Activated CD4-positive, alpha-beta T cell treated with anti-CD3 and anti-CD28 coated beads for 36 hours (primary cell): ENCODE results near the gene VPS26C. TPM values are rescaled to one million over a fixed set of nuclear protein-coding genes. Genes with fewer than 3 reads are reported as not detected.
"Not testable (repeated sequence)": the region's sequence is repeated elsewhere in the genome, so short reads cannot be mapped to it uniquely, and the experiment has no call there.

Experiments used
- ATAC-seq: fragments of 200-7000 bp; cut with Tn5 transposase; one replicate; pipeline ENCODE4 v1.10.0; 2021; ENCODE audit warnings: mild to moderate bottlenecking, moderate library complexity
- CTCF ChIA-PET: fragments of 350-600 bp; sonication (Branson Sonifier 250); formaldehyde crosslinking; loops from one replicate; lab custom pipeline; 2021; ENCODE audit warnings: antibody characterized with exemption; lab: Charles Lee
- POLR2A ChIA-PET: fragments of 350-600 bp; sonication (Branson Sonifier 250); formaldehyde crosslinking; loops from one replicate; lab custom pipeline; 2021; ENCODE audit warnings: antibody characterized with exemption, inconsistent platforms; lab: Charles Lee
- DNase-seq: peaks from one replicate; pipeline ENCODE4 v3.0.0-alpha.2; 2020
- H3K27ac Mint-ChIP-seq: one replicate; pipeline ENCODE4 v1.8.0; 2021; ENCODE audit warnings: mixed read lengths
- H3K27me3 Mint-ChIP-seq: one replicate; pipeline ENCODE4 v1.8.0; 2021; ENCODE audit warnings: mixed read lengths
- H3K36me3 Mint-ChIP-seq: one replicate; pipeline ENCODE4 v1.8.0; 2021; ENCODE audit warnings: low read depth, mixed read lengths
- H3K4me1 Mint-ChIP-seq: one replicate; pipeline ENCODE4 v1.8.0; 2021; ENCODE audit warnings: mixed read lengths
- H3K4me3 Mint-ChIP-seq: one replicate; pipeline ENCODE4 v1.8.0; 2021; ENCODE audit warnings: mild to moderate bottlenecking, moderate library complexity, mixed read lengths
- H3K9me3 Mint-ChIP-seq: one replicate; pipeline ENCODE4 v1.8.0; 2021; ENCODE audit warnings: low read depth, mixed read lengths
- intact Hi-C, 2 experiments: fragments of 100-400 bp; cut with DNase I in 1 of 2; cut with micrococcal nuclease in 1 of 2; formaldehyde crosslinking; loops; one replicate each; pipeline versions ENCODE4 v1.14.2 to v1.15.1; 2022 to 2024; cut with DNase I, micrococcal nuclease
- total RNA-seq, 2 experiments: library from RNA; stranded (reverse); gene quantifications; one replicate each; pipeline ENCODE4 v1.2.3, GENCODE V29; 2021

VPS26C gene
- total RNA-seq, 2 experiments from 2014 or later = 54.8 to 61.7 TPM

- H3K9me3 Mint-ChIP-seq, H3K27me3 Mint-ChIP-seq, H3K36me3 Mint-ChIP-seq, intact Hi-C loops, H3K4me3 Mint-ChIP-seq, POLR2A ChIA-PET, ATAC-seq, H3K27ac Mint-ChIP-seq, DNase-seq, CTCF ChIA-PET, H3K4me1 Mint-ChIP-seq: not testable (repeated sequence)
Observed at GRCh38 chr21:37279271-37279670, 12.1 kb upstream of the VPS26C start.

- DNase-seq (no peak), ATAC-seq (no peak)
- no peaks in the 10 kb centered on the region for H3K9me3 Mint-ChIP-seq
- H3K4me3 Mint-ChIP-seq = no peak overlapping the region
- intact Hi-C loops = no loop called here
- no peaks in the 10 kb centered on the region for H3K27me3 Mint-ChIP-seq
- peaks cover 2% of the 10 kb centered on the region for H3K4me1 Mint-ChIP-seq
- no peak overlapping the region for H3K27ac Mint-ChIP-seq
- POLR2A ChIA-PET = no interaction called here
- CTCF ChIA-PET = no interaction called here
- no peaks in the 10 kb centered on the region for H3K36me3 Mint-ChIP-seq
Observed at GRCh38 chr21:37278199-37278598, 11.1 kb upstream of the VPS26C start.

GRCh38 chr21:37276377-37276776 lies 9.2 kb upstream of the VPS26C start:
- no peak overlapping the region for H3K27ac Mint-ChIP-seq
- H3K9me3 Mint-ChIP-seq = no peaks in the 10 kb centered on the region
- intact Hi-C loops = no loop called here
- peaks cover 2% of the 10 kb centered on the region for H3K4me1 Mint-ChIP-seq
- H3K4me3 Mint-ChIP-seq = no peak overlapping the region
- ATAC-seq (no peak), DNase-seq (no peak)
- H3K27me3 Mint-ChIP-seq = no peaks in the 10 kb centered on the region
- POLR2A ChIA-PET = no interaction called here
- no peaks in the 10 kb centered on the region for H3K36me3 Mint-ChIP-seq
- CTCF ChIA-PET = interaction anchor here (0.7 kb wide), 1 partner anchor 472 kb away, joined by 3 read pairs; no protein-coding TSS in a partner anchor

- DNase-seq (no peak), ATAC-seq (peak; percentile 55)
- no peaks in the 10 kb centered on the region for H3K9me3 Mint-ChIP-seq
- POLR2A ChIA-PET = no interaction called here
- intact Hi-C loops = no loop called here
- no peak overlapping the region for H3K4me3 Mint-ChIP-seq
- H3K36me3 Mint-ChIP-seq = no peaks in the 10 kb centered on the region
- CTCF ChIA-PET = interaction anchor here (0.5 to 1.8 kb wide), 3 partner anchors 43 to 261 kb away, joined by 3 read pairs; no protein-coding TSS in a partner anchor
- H3K4me1 Mint-ChIP-seq = peaks cover 2% of the 10 kb centered on the region
- no peak overlapping the region for H3K27ac Mint-ChIP-seq
- H3K27me3 Mint-ChIP-seq = no peaks in the 10 kb centered on the region
Observed at GRCh38 chr21:37273911-37274690, 7.0 kb upstream of the VPS26C start.

- peaks cover 4% of the 10 kb centered on the region for H3K4me1 Mint-ChIP-seq
- no peaks in the 10 kb centered on the region for H3K9me3 Mint-ChIP-seq
- H3K27me3 Mint-ChIP-seq = no peaks in the 10 kb centered on the region
- no peak for DNase-seq
- no peaks in the 10 kb centered on the region for H3K36me3 Mint-ChIP-seq
- ChIA-PET POLR2A (no interaction called here), CTCF (interaction anchor here (1.8 kb wide), 1 partner anchor 175 kb away, joined by 3 read pairs; no protein-coding TSS in a partner anchor)
- no peak overlapping the region for H3K27ac Mint-ChIP-seq
- no peak for ATAC-seq
- intact Hi-C loops = no loop called here
- no peak overlapping the region for H3K4me3 Mint-ChIP-seq
Observed at GRCh38 chr21:37273440-37273839, 6.3 kb upstream of the VPS26C start.

GRCh38 chr21:37272897-37273296 lies 5.8 kb upstream of the VPS26C start:
- CTCF ChIA-PET = interaction anchor here (1.8 kb wide), 1 partner anchor 175 kb away, joined by 3 read pairs; no protein-coding TSS in a partner anchor
- no peak overlapping the region for H3K27ac Mint-ChIP-seq
- no peaks in the 10 kb centered on the region for H3K9me3 Mint-ChIP-seq
- H3K4me3 Mint-ChIP-seq = no peak overlapping the region
- intact Hi-C loops = no loop called here
- H3K36me3 Mint-ChIP-seq = no peaks in the 10 kb centered on the region
- POLR2A ChIA-PET = no interaction called here
- peaks cover 4% of the 10 kb centered on the region for H3K4me1 Mint-ChIP-seq
- no peaks in the 10 kb centered on the region for H3K27me3 Mint-ChIP-seq
- ATAC-seq = no peak
- no peak for DNase-seq

GRCh38 chr21:37270576-37271365 lies 3.6 kb upstream of the VPS26C start:
- Mint-ChIP-seq H3K4me3 (no peak overlapping the region), H3K27me3 (no peaks in the 10 kb centered on the region), H3K36me3 (peaks cover 3% of the 10 kb centered on the region), H3K4me1 (peaks cover 8% of the 10 kb centered on the region), H3K27ac (no peak overlapping the region), H3K9me3 (no peaks in the 10 kb centered on the region)
- intact Hi-C loops = no loop called here
- ChIA-PET CTCF (interaction anchor here (0.7 to 0.8 kb wide), 2 partner anchors 11 to 131 kb away, joined by 3 to 4 read pairs; no protein-coding TSS in a partner anchor), POLR2A (no interaction called here)
- ATAC-seq (no peak), DNase-seq (no peak)

- no peak for DNase-seq
- peaks cover 19% of the 10 kb centered on the region for H3K4me1 Mint-ChIP-seq
- intact Hi-C loops = loop anchor here (5.0 to 10.0 kb wide), 4 partner anchors 195 to 1913 kb away; partner anchors contain the start of genes PIGP (in 1 of the 2), PSMG1 (in 1 of the 2) and TTC3 (in 1 of the 2)
- no peaks in the 10 kb centered on the region for H3K9me3 Mint-ChIP-seq
- H3K4me3 Mint-ChIP-seq = peak overlapping the region; percentile 84
- H3K27me3 Mint-ChIP-seq = no peaks in the 10 kb centered on the region
- ChIA-PET CTCF (no interaction called here), POLR2A (no interaction called here)
- H3K36me3 Mint-ChIP-seq = peaks cover 8% of the 10 kb centered on the region
- ATAC-seq = no peak
- H3K27ac Mint-ChIP-seq = no peak overlapping the region
Observed at GRCh38 chr21:37269481-37269880, 2.3 kb upstream of the VPS26C start.

GRCh38 chr21:37268186-37268503 lies 1.0 kb upstream of the VPS26C start:
- peak overlapping the region; percentile 99 for H3K27ac Mint-ChIP-seq

GRCh38 chr21:37266515-37267221 lies 466 bp downstream of the VPS26C start:
- ATAC-seq (peak; percentile 5), DNase-seq (no peak)
- H3K27me3 Mint-ChIP-seq = no peaks in the 10 kb centered on the region
- H3K36me3 Mint-ChIP-seq = peaks cover 18% of the 10 kb centered on the region
- H3K27ac Mint-ChIP-seq = peak overlapping the region; percentile 99
- no peaks in the 10 kb centered on the region for H3K9me3 Mint-ChIP-seq
- peak overlapping the region; percentile 84 for H3K4me3 Mint-ChIP-seq
- intact Hi-C loops = loop anchor here (1.0 to 10.0 kb wide), 13 partner anchors 8 to 1916 kb away; partner anchors contain the start of genes DYRK1A (in 2 of the 2), PIGP (in 2 of the 2), TTC3 (in 2 of the 2) and CHAF1B (in 1 of the 2)
- CTCF ChIA-PET = interaction anchor here (0.7 to 1.4 kb wide), 4 partner anchors 8 to 108 kb away, joined by 3 read pairs; no protein-coding TSS in a partner anchor
- POLR2A ChIA-PET = interaction anchor here (0.5 to 1.9 kb wide), 7 partner anchors 9 to 297 kb away, joined by 3 to 17 read pairs (median 7); no protein-coding TSS in a partner anchor
- H3K4me1 Mint-ChIP-seq = peaks cover 32% of the 10 kb centered on the region

More at GRCh38 chr21:37268186-37268503, 1.0 kb upstream of the VPS26C start:
- intact Hi-C loops = loop anchor here (5.0 to 10.0 kb wide), 4 partner anchors 196 to 1914 kb away; partner anchors contain the start of genes PIGP (in 1 of the 2), PSMG1 (in 1 of the 2) and TTC3 (in 1 of the 2)
- H3K27me3 Mint-ChIP-seq = no peaks in the 10 kb centered on the region
- CTCF ChIA-PET = no interaction called here
- ATAC-seq = no peak
- no peaks in the 10 kb centered on the region for H3K9me3 Mint-ChIP-seq
- POLR2A ChIA-PET = interaction anchor here (0.6 to 1.9 kb wide), 2 partner anchors 22 to 97 kb away, joined by 7 to 17 read pairs; no protein-coding TSS in a partner anchor
- H3K4me3 Mint-ChIP-seq = peak overlapping the region; percentile 84
- H3K36me3 Mint-ChIP-seq = peaks cover 15% of the 10 kb centered on the region
- H3K4me1 Mint-ChIP-seq = peaks cover 27% of the 10 kb centered on the region
- DNase-seq = no peak
